Neuronal stem cell (in vitro differentiated cells): ENCODE results near the gene DRD2.

Experiments
- DNase-seq: peaks from one replicate; pipeline ENCODE4 v3.0.0-alpha.2; 2013; ENCODE audit warnings: low spot score
- H2AFZ ChIP-seq: one replicate; pipeline ENCODE4 v1.6.1; 2013; ENCODE audit warnings: mild to moderate bottlenecking, low read length, inconsistent platforms
- H2AK5ac ChIP-seq: 2 replicates; pipeline ENCODE4 v1.6.1; 2013; ENCODE audit warnings: low read depth, mild to moderate bottlenecking, inconsistent platforms, low read length, moderate library complexity, mixed read lengths
- H2BK120ac ChIP-seq: 2 replicates; pipeline ENCODE4 v1.6.1; 2013; ENCODE audit warnings: low read depth, mild to moderate bottlenecking, inconsistent platforms, low read length, moderate library complexity, mixed read lengths
- H2BK12ac ChIP-seq: one replicate; pipeline ENCODE4 v1.6.1; 2013; ENCODE audit warnings: low read length, inconsistent platforms
- H2BK15ac ChIP-seq: 2 replicates; pipeline ENCODE4 v1.6.1; 2013; ENCODE audit warnings: mild to moderate bottlenecking, low read length, inconsistent platforms, mixed read lengths
- H2BK5ac ChIP-seq: one replicate; pipeline ENCODE4 v1.6.1; 2013; ENCODE audit warnings: inconsistent platforms, mild to moderate bottlenecking, low read length, moderate library complexity
- H3K14ac ChIP-seq: one replicate; pipeline ENCODE4 v1.6.1; 2013; ENCODE audit warnings: low read length, inconsistent platforms
- H3K18ac ChIP-seq: 2 replicates; pipeline ENCODE4 v1.6.1; 2013; ENCODE audit warnings: low read length, inconsistent platforms
- H3K23ac ChIP-seq: 2 replicates; pipeline ENCODE4 v1.6.1; 2013; ENCODE audit warnings: low read depth, mild to moderate bottlenecking, mixed read lengths, low read length, inconsistent platforms; ENCODE audit not compliant: poor library complexity
- H3K27ac ChIP-seq: replicated peaks from 3 replicates; pipeline ENCODE4 v1.5.1; 2013; ENCODE audit warnings: low read length, inconsistent platforms
- H3K27me3 ChIP-seq, 3 experiments: 2 replicates each; pipeline ENCODE4 v1.6.1; 2013; ENCODE audit warnings: low read length in 3 of 3, mild to moderate bottlenecking in 2 of 3, inconsistent platforms in 1 of 3, low read depth in 1 of 3, mixed read lengths in 1 of 3, moderate library complexity in 1 of 3; ENCODE audit not compliant: control insufficient read depth in 3 of 3, insufficient read depth in 3 of 3
- H3K36me3 ChIP-seq, 2 donors: replicated peaks in 1 of 2; 2 replicates each; pipeline ENCODE4 v1.6.1; 2013; ENCODE audit warnings: low read length in 2 of 2; ENCODE audit not compliant: control insufficient read depth in 2 of 2, insufficient read depth in 2 of 2
- H3K4ac ChIP-seq: 2 replicates; pipeline ENCODE4 v1.6.1; 2013; ENCODE audit warnings: inconsistent platforms, mild to moderate bottlenecking, low read length, moderate library complexity
- H3K4me1 ChIP-seq, 2 donors: 1 replicate in 1 of 2; 2 replicates in 1 of 2; pipeline ENCODE4 v1.6.1; 2013; ENCODE audit warnings: low read length in 2 of 2, low read depth in 1 of 2; ENCODE audit not compliant: control insufficient read depth in 2 of 2, insufficient read depth in 1 of 2
- H3K4me2 ChIP-seq: one replicate; pipeline ENCODE4 v1.6.1; 2013; ENCODE audit warnings: mild to moderate bottlenecking, low read length, inconsistent platforms; ENCODE audit not compliant: insufficient read depth, poor library complexity, severe bottlenecking
- H3K4me3 ChIP-seq, 2 donors: 2 replicates each; pipeline ENCODE4 v1.5.1; 2013; ENCODE audit warnings: low read length in 2 of 2, mild to moderate bottlenecking in 2 of 2, inconsistent platforms in 1 of 2, moderate library complexity in 1 of 2
- H3K79me1 ChIP-seq: one replicate; pipeline ENCODE4 v1.6.1; 2013; ENCODE audit warnings: low read depth, mild to moderate bottlenecking, inconsistent platforms, low read length, moderate library complexity
- H3K9ac ChIP-seq: one replicate; pipeline ENCODE4 v1.6.1; 2013; ENCODE audit warnings: mild to moderate bottlenecking, low read depth, low read length, inconsistent platforms; ENCODE audit not compliant: poor library complexity
- H3K9me3 ChIP-seq, 2 donors: replicated peaks in 1 of 2; 2 replicates each; pipeline versions ENCODE3 to v1.6.1; 2013; ENCODE audit warnings: low read length in 2 of 2, mild to moderate bottlenecking in 2 of 2, inconsistent platforms in 1 of 2, low read depth in 1 of 2, mixed read lengths in 1 of 2, moderate library complexity in 1 of 2; ENCODE audit not compliant: control insufficient read depth in 2 of 2, insufficient read depth in 1 of 2
- H4K8ac ChIP-seq: one replicate; pipeline ENCODE4 v1.6.1; 2013; ENCODE audit warnings: low read depth, mild to moderate bottlenecking, inconsistent platforms, low read length, moderate library complexity
- H4K91ac ChIP-seq: one replicate; pipeline ENCODE4 v1.6.1; 2013; ENCODE audit warnings: low read length, low read depth, mild to moderate bottlenecking, inconsistent platforms; ENCODE audit not compliant: poor library complexity
- WGBS, 2 donors: extraction: QIAGEN DNeasy Blood & Tissue Kit; methylation state at CpG; one replicate each; pipeline ENCODE4 v1.1.7; 2013; ENCODE audit warnings: missing lambda C conversion rate in 2 of 2, mixed read lengths in 1 of 2; ENCODE audit not compliant: insufficient read length in 2 of 2, insufficient replicate concordance in 1 of 2; ENCODE audit errors: extremely low coverage in 2 of 2; 5-methylcytosine and 5-hydroxymethylcytosine counted together

DRD2 gene

GRCh38 chr11:113417428-113417827 lies 57.8 kb downstream of the DRD2 start:
- no peak overlapping the region for H2AK5ac ChIP-seq
- H3K9ac ChIP-seq, result no peak overlapping the region
- no peak overlapping the region for H2BK15ac ChIP-seq
- H3K36me3 ChIP-seq, result no peaks in the 10 kb centered on the region
- H3K79me1 ChIP-seq, result no peaks in the 10 kb centered on the region
- no peak overlapping the region for H3K4me2 ChIP-seq
- H2AFZ ChIP-seq, result no peak overlapping the region
- peak overlapping the region; percentile 5 for H4K8ac ChIP-seq
- no CpG with 5 or more reads among the region's 2 CpGs for WGBS, 2 donors
- H3K18ac ChIP-seq, result no peak overlapping the region
- no peak overlapping the region for H3K23ac ChIP-seq
- no peak overlapping the region for H3K4ac ChIP-seq
- H2BK120ac ChIP-seq, result no peak overlapping the region
- no peak overlapping the region for H2BK12ac ChIP-seq
- no peak overlapping the region for H2BK5ac ChIP-seq
- no peak overlapping the region for H4K91ac ChIP-seq
- peaks cover 0 to 5% (median 0%) of the 10 kb centered on the region in 3 experiments for H3K27me3 ChIP-seq
- H3K27ac ChIP-seq, result no peak overlapping the region
- H3K4me3 ChIP-seq, result no peak overlapping the region
- DNase-seq, result no peak
- no peaks in the 10 kb centered on the region for H3K4me1 ChIP-seq
- no peak overlapping the region for H3K14ac ChIP-seq
- no peaks in the 10 kb centered on the region for H3K9me3 ChIP-seq

GRCh38 chr11:113415343-113415742 lies 59.9 kb downstream of the DRD2 start:
- H3K9me3 ChIP-seq, result no peaks in the 10 kb centered on the region
- H2AK5ac ChIP-seq, result no peak overlapping the region
- H3K79me1 ChIP-seq, result no peaks in the 10 kb centered on the region
- no peak overlapping the region for H3K9ac ChIP-seq
- H3K4me1 ChIP-seq, result no peaks in the 10 kb centered on the region
- H4K91ac ChIP-seq, result no peak overlapping the region
- no peak overlapping the region for H2AFZ ChIP-seq
- no peak for DNase-seq
- no peak overlapping the region for H3K4me2 ChIP-seq
- H3K27me3 ChIP-seq, result no peaks in the 10 kb centered on the region
- no peak overlapping the region for H4K8ac ChIP-seq
- no CpG with 5 or more reads among the region's 16 CpGs for WGBS, 2 donors
- H3K4ac ChIP-seq, result no peak overlapping the region
- H2BK15ac ChIP-seq, result no peak overlapping the region
- H3K14ac ChIP-seq, result peak overlapping the region; percentile 40
- H3K23ac ChIP-seq, result no peak overlapping the region
- H3K18ac ChIP-seq, result no peak overlapping the region
- H2BK120ac ChIP-seq, result no peak overlapping the region
- H3K36me3 ChIP-seq, result no peaks in the 10 kb centered on the region
- H2BK12ac ChIP-seq, result no peak overlapping the region
- no peak overlapping the region for H2BK5ac ChIP-seq
- no peak overlapping the region for H3K4me3 ChIP-seq
- H3K27ac ChIP-seq, result no peak overlapping the region

GRCh38 chr11:113412675-113413074 lies 62.5 kb downstream of the DRD2 start:
- Histone ChIP-seq H3K27ac (no peak overlapping the region), H3K4me3 (peak overlapping the region in 1 of 2 donors; percentile 28), H3K79me1 (no peaks in the 10 kb centered on the region), H3K27me3 (peaks cover 0 to 13% (median 0%) of the 10 kb centered on the region in 3 experiments), H3K4me1 (peaks cover 0 to 3% of the 10 kb centered on the region in 2 donors), H3K36me3 (no peaks in the 10 kb centered on the region), H2BK12ac (no peak overlapping the region), H3K9ac (no peak overlapping the region), H2BK15ac (no peak overlapping the region), H3K4ac (no peak overlapping the region), H3K4me2 (no peak overlapping the region), H4K8ac (no peak overlapping the region), H4K91ac (no peak overlapping the region), H2AFZ (no peak overlapping the region), H2BK5ac (no peak overlapping the region), H2AK5ac (no peak overlapping the region), H3K18ac (peak overlapping the region; percentile 44), H3K14ac (no peak overlapping the region), H3K9me3 (no peaks in the 10 kb centered on the region), H3K23ac (no peak overlapping the region), H2BK120ac (no peak overlapping the region)
- DNase-seq, result no peak
- WGBS, 2 donors, result no CpG with 5 or more reads among the region's 9 CpGs

- no peak overlapping the region for H3K18ac ChIP-seq
- no peak for DNase-seq
- H2AK5ac ChIP-seq, result no peak overlapping the region
- H3K4me1 ChIP-seq, result peaks cover 0 to 3% of the 10 kb centered on the region in 2 donors
- H2BK120ac ChIP-seq, result no peak overlapping the region
- H4K8ac ChIP-seq, result no peak overlapping the region
- H2BK12ac ChIP-seq, result no peak overlapping the region
- H3K27ac ChIP-seq, result no peak overlapping the region
- no peak overlapping the region for H3K4me2 ChIP-seq
- H3K79me1 ChIP-seq, result no peaks in the 10 kb centered on the region
- no peak overlapping the region for H2BK5ac ChIP-seq
- H2BK15ac ChIP-seq, result no peak overlapping the region
- no peaks in the 10 kb centered on the region for H3K9me3 ChIP-seq
- no peak overlapping the region for H2AFZ ChIP-seq
- H3K27me3 ChIP-seq, result peaks cover 0 to 19% (median 0%) of the 10 kb centered on the region in 3 experiments
- H3K23ac ChIP-seq, result no peak overlapping the region
- no peak overlapping the region for H4K91ac ChIP-seq
- H3K4ac ChIP-seq, result no peak overlapping the region
- H3K9ac ChIP-seq, result no peak overlapping the region
- H3K36me3 ChIP-seq, result no peaks in the 10 kb centered on the region
- no peak overlapping the region for H3K4me3 ChIP-seq
- no CpG with 5 or more reads among the region's 3 CpGs for WGBS, 2 donors
- H3K14ac ChIP-seq, result no peak overlapping the region
These were observed 63.7 kb downstream of the DRD2 start for GRCh38 chr11:113411536-113411935.
